Effector memory CD4-positive, alpha-beta T cell (primary cell): ENCODE data around the gene RANBP1.

Experiments
- DNase-seq, 3 donors: peaks; one replicate each; pipeline ENCODE4 v3.0.0-alpha.2; 2020
- H3K27ac ChIP-seq: 2 replicates; pipeline ENCODE4 v1.7.0; 2013; ENCODE audit warnings: mild to moderate bottlenecking, low read length, moderate library complexity; ENCODE audit not compliant: insufficient read depth, poor library complexity, severe bottlenecking
- H3K27me3 ChIP-seq: replicated peaks from 2 replicates; pipeline ENCODE4 v1.7.0; 2013; ENCODE audit warnings: mild to moderate bottlenecking, low read length; ENCODE audit not compliant: insufficient read depth, control insufficient read depth, poor library complexity, severe bottlenecking
- H3K36me3 ChIP-seq: 2 replicates; pipeline ENCODE4 v1.7.0; 2013; ENCODE audit warnings: mild to moderate bottlenecking, low read length, moderate library complexity; ENCODE audit not compliant: control insufficient read depth, insufficient read depth
- H3K4me1 ChIP-seq: 2 replicates; pipeline ENCODE4 v1.7.0; 2013; ENCODE audit warnings: low read length, mild to moderate bottlenecking; ENCODE audit not compliant: control insufficient read depth, insufficient read depth, poor library complexity, severe bottlenecking
- H3K4me3 ChIP-seq: 2 replicates; pipeline ENCODE4 v1.7.0; 2013; ENCODE audit warnings: low read length, low read depth, mild to moderate bottlenecking; ENCODE audit not compliant: insufficient read depth, poor library complexity, severe bottlenecking
- H3K9me3 ChIP-seq: 2 replicates; pipeline ENCODE4 v1.7.0; 2013; ENCODE audit warnings: mild to moderate bottlenecking, low read length, moderate library complexity; ENCODE audit not compliant: control insufficient read depth

RANBP1 gene

GRCh38 chr22:20173246-20173645 is 57.3 kb downstream of the RANBP1 start:
- H3K4me3 ChIP-seq = no peak overlapping the region
- no peaks in the 10 kb centered on the region for H3K9me3 ChIP-seq
- H3K36me3 ChIP-seq = no peaks in the 10 kb centered on the region
- no peak overlapping the region for H3K27ac ChIP-seq
- DNase-seq = no peak
- H3K4me1 ChIP-seq = no peaks in the 10 kb centered on the region
- no peaks in the 10 kb centered on the region for H3K27me3 ChIP-seq

- H3K4me3 ChIP-seq = no peak overlapping the region
- no peak overlapping the region for H3K27ac ChIP-seq
- no peaks in the 10 kb centered on the region for H3K4me1 ChIP-seq
- no peak for DNase-seq
- no peaks in the 10 kb centered on the region for H3K36me3 ChIP-seq
- H3K9me3 ChIP-seq = no peaks in the 10 kb centered on the region
- H3K27me3 ChIP-seq = no peaks in the 10 kb centered on the region
These were observed 57.9 kb downstream of the RANBP1 start for GRCh38 chr22:20173772-20174171.

DNA sequence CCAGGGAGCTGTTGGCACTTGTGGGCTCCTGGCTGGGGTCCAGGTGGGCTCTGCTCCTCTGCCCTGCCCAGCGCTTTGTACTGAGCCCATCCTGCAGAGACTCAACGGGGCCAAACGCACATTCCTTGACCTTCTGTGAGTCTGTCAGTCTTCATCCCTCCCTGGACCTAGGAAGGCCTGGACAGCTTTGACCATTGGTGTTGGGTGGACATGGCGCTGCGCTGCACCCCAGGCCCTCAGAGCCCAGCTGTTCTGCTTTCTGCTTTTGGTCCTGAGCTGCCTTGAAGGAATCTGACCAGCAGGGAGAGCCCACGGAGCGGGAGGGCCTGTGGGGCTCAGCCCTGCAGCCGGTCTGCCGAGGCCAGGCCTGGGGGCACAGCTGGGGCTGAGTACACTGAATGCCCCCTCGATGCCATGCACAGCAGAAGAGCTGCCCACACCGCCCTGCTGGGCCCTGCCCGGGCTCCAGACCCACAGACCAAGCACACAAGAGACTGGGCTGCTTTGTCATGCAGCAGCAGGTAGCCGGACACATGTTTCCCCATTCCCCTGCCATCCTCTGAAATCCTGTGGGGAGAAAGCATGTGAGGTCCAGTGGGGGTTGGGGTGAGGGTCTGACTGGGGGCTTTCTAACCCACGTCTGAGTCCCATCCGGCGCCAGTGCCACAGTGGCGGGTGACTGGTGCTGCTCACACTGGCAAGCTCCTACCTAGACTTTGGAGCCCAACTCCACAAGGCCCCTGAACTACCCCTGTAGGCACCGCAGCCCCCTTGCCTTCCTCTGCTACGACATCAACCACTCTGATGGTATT is 59.1 kb downstream of the RANBP1 start:
- H3K27ac ChIP-seq = no peak overlapping the region
- no peak for DNase-seq
- H3K27me3 ChIP-seq = no peaks in the 10 kb centered on the region
- no peak overlapping the region for H3K4me3 ChIP-seq
- no peaks in the 10 kb centered on the region for H3K9me3 ChIP-seq
- no peaks in the 10 kb centered on the region for H3K4me1 ChIP-seq
- H3K36me3 ChIP-seq = no peaks in the 10 kb centered on the region

- H3K4me3 ChIP-seq = no peak overlapping the region
- no peaks in the 10 kb centered on the region for H3K4me1 ChIP-seq
- DNase-seq = no peak
- no peak overlapping the region for H3K27ac ChIP-seq
- H3K36me3 ChIP-seq = no peaks in the 10 kb centered on the region
- no peaks in the 10 kb centered on the region for H3K9me3 ChIP-seq
- no peaks in the 10 kb centered on the region for H3K27me3 ChIP-seq
These were observed 59.6 kb downstream of the RANBP1 start for GRCh38 chr22:20175597-20175900.

DNA sequence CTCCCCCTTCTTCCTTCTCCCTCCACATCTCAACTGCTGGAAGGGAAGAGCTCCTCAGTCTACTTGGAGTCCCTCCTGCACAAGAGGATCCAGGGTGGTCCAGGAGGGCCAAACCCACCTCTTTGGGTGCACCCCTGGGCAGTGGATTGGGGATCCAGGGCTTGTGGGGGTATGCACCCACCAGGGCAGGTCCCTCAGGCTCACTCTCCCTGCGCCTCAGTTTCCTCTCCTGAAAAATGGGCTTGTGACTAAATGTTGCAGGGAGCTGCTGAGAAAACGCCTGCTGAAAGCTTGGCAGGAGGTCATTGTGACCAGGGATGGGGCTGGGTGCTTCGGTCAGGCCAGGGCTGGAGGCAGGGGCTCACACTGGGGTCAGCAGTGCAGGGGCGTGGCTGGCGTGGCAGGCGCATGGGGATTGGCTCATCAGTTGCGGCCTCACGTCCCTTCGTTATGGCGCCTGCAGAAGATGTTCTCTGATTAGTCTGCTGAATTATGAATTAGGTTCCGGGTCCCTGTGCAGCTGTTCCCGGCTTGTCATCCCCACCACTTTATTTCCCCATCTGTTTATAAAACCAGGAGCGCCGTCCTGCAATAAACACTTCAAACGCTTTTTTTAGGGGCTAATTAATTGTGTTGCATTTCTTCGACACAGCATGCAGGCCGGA is 60.6 kb downstream of the RANBP1 start:
- DNase-seq = no peak
- H3K36me3 ChIP-seq = no peaks in the 10 kb centered on the region
- no peaks in the 10 kb centered on the region for H3K9me3 ChIP-seq
- H3K4me1 ChIP-seq = no peaks in the 10 kb centered on the region
- no peak overlapping the region for H3K27ac ChIP-seq
- no peaks in the 10 kb centered on the region for H3K27me3 ChIP-seq
- H3K4me3 ChIP-seq = no peak overlapping the region
